ENCODE results near the gene IPO13.
A peak's percentile ranks its signal among the peaks of the same experiment; 100 is the strongest.

The IPO13 gene

DNA sequence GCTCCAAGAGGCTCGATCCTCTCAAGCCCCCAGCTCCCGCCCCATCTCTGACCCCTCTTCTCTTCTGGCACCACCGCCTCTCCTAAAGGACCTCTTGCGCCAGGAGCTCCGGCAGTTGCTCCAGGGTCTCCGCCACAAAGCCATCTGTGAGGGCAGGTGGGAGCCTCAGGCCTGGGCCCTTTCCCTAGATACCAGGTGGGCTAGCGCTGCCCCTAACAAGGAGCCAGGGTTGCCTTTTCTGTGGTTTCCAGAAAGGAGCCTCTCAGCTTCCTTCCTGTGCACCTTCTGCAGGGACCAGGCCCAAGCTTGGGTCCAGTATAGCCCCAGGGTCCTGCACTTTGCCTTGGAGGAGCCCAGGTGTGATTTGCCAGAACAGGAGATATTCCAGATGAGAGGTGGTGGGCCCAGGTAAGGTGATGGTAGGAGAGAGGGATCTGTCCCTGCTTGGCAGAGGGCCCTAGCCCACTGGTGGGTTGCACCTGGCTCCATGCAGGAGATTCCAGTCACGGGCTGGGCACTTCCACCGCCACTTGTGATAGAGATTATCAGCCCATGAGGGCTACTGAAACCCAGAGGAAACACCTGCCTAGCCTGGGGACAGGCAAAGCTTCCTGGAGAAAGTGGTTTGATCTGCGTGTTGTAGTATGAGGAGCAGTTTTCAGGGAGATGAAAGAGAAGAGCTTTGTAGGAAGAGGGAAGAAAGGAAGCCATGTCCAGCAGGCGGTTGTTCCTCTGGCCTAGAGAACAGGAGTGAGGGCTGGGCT lies 45.7 kb downstream of the IPO13 start:
- H3K9me3 ChIP-seq (ENCODE audit: insufficient read depth, low read length, severe bottlenecking) = no peaks in the 10 kb centered on the region
- no peak overlapping the region for H3K27ac ChIP-seq (ENCODE audit: low read length)
- DNase-seq = no peak
- peaks cover 7% of the 10 kb centered on the region; the same call in 1 of the 2 replicates for H4K20me1 ChIP-seq (ENCODE audit: insufficient read depth, low read length)
- peaks cover 9% of the 10 kb centered on the region for H3K27me3 ChIP-seq (ENCODE audit: insufficient read depth, low read length, poor library complexity)
- ATAC-seq (ENCODE audit: insufficient read depth, low read depth) = no peak
- H3K36me3 ChIP-seq (ENCODE audit: insufficient read depth, low read length) = no peaks in the 10 kb centered on the region
- no peak for TF ChIP-seq EZH2 (IDR thresholded peaks at IDR 0.05; ENCODE audit: borderline replicate concordance, low read depth, low read length, severe bottlenecking)
- no peak for TF ChIP-seq CTCF (IDR thresholded peaks at IDR 0.05; ENCODE audit: borderline replicate concordance, extremely low read depth, low read length, poor library complexity, severe bottlenecking)
- H3K4me3 ChIP-seq (ENCODE audit: low read depth in 1 of 2, low read length in 2 of 2) = peak overlapping the region; percentile 52 to 69; a peak in 3 of 4 replicates
- peak overlapping the region; percentile 58; the same call in 1 of the 2 replicates for H3K9ac ChIP-seq (ENCODE audit: low read depth, low read length)
- peak overlapping the region; percentile 91 for H3K4me2 ChIP-seq (ENCODE audit: insufficient read depth, low read length)
- H3K79me2 ChIP-seq (ENCODE audit: insufficient read depth, low read length) = no peaks in the 10 kb centered on the region
- H3K4me1 ChIP-seq (ENCODE audit: insufficient read depth, low read length) = peaks cover 20% of the 10 kb centered on the region
- H2AFZ ChIP-seq (ENCODE audit: low read depth, low read length) = peak overlapping the region; percentile 94

GRCh38 chr1:43993206-43993914 lies 46.6 kb downstream of the IPO13 start:
- Histone ChIP-seq H3K27ac (ENCODE audit: low read length) (no peak overlapping the region), H3K4me2 (ENCODE audit: insufficient read depth, low read length) (no peak overlapping the region), H3K36me3 (ENCODE audit: insufficient read depth, low read length) (no peaks in the 10 kb centered on the region)

DNA sequence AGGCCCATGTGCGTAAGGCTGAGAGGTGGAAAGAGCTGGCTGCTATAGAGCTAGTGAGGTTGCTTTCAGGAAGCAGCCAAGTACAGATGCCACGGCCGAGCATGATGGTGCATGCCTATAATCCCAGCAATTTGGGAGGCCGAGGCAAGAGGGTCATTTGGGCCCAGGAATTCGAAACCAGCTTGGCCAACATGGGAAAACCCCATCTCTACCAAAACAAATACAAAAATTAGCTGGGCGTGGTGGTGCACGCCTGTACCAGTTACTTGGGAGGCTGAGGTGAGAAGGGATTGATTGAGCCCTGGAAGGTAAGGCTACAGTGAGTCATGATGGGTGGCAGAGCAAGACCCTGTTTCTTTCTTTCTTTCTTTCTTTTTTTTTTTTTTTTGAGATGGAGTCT lies 47.3 kb downstream of the IPO13 start:
- Histone ChIP-seq H3K27me3 (ENCODE audit: insufficient read depth, low read length, poor library complexity) (peaks cover 9% of the 10 kb centered on the region), H3K79me2 (ENCODE audit: insufficient read depth, low read length) (no peaks in the 10 kb centered on the region), H3K4me2 (ENCODE audit: insufficient read depth, low read length) (no peak overlapping the region), H3K36me3 (ENCODE audit: insufficient read depth, low read length) (no peaks in the 10 kb centered on the region), H4K20me1 (ENCODE audit: insufficient read depth, low read length) (peaks cover 7% of the 10 kb centered on the region; the same call in 1 of the 2 replicates), H3K4me1 (ENCODE audit: insufficient read depth, low read length) (peaks cover 20% of the 10 kb centered on the region), H3K4me3 (ENCODE audit: low read depth in 1 of 2, low read length in 2 of 2) (no peak overlapping the region), H2AFZ (ENCODE audit: low read depth, low read length) (no peak overlapping the region), H3K9me3 (ENCODE audit: insufficient read depth, low read length, severe bottlenecking) (no peaks in the 10 kb centered on the region), H3K27ac (ENCODE audit: low read length) (no peak overlapping the region), H3K9ac (ENCODE audit: low read depth, low read length) (no peak overlapping the region)
- DNase-seq = no peak
- ATAC-seq (ENCODE audit: insufficient read depth, low read depth) = no peak
- no peak for TF ChIP-seq CTCF (IDR thresholded peaks at IDR 0.05; ENCODE audit: borderline replicate concordance, extremely low read depth, low read length, poor library complexity, severe bottlenecking)
- no peak for TF ChIP-seq EZH2 (IDR thresholded peaks at IDR 0.05; ENCODE audit: borderline replicate concordance, low read depth, low read length, severe bottlenecking)

More at GRCh38 chr1:43993206-43993914, 46.6 kb downstream of the IPO13 start:
- ATAC-seq (ENCODE audit: insufficient read depth, low read depth) (no peak), DNase-seq (no peak)
- Histone ChIP-seq H3K9me3 (ENCODE audit: insufficient read depth, low read length, severe bottlenecking) (no peaks in the 10 kb centered on the region), H4K20me1 (ENCODE audit: insufficient read depth, low read length) (peaks cover 7% of the 10 kb centered on the region; the same call in 1 of the 2 replicates), H2AFZ (ENCODE audit: low read depth, low read length) (no peak overlapping the region), H3K27me3 (ENCODE audit: insufficient read depth, low read length, poor library complexity) (peaks cover 9% of the 10 kb centered on the region), H3K9ac (ENCODE audit: low read depth, low read length) (no peak overlapping the region), H3K4me3 (ENCODE audit: low read depth in 1 of 2, low read length in 2 of 2) (no peak overlapping the region), H3K4me1 (ENCODE audit: insufficient read depth, low read length) (peaks cover 20% of the 10 kb centered on the region), H3K79me2 (ENCODE audit: insufficient read depth, low read length) (no peaks in the 10 kb centered on the region)
- TF ChIP-seq CTCF (IDR thresholded peaks at IDR 0.05; ENCODE audit: borderline replicate concordance, extremely low read depth, low read length, poor library complexity, severe bottlenecking) (no peak), EZH2 (IDR thresholded peaks at IDR 0.05; ENCODE audit: borderline replicate concordance, low read depth, low read length, severe bottlenecking) (no peak)
